H1 (cell line): Measurements from ENCODE around the gene LYPD6B. TPM values are rescaled to one million over a fixed set of nuclear protein-coding genes. Genes with fewer than 3 reads are reported as not detected.

Experiments used
- JUND ChIP-seq: IDR thresholded peaks from 2 replicates; pipeline ENCODE4 v1.6.1; 2011; ENCODE audit warnings: mild to moderate bottlenecking, improper control_type of control experiment, low read length
- KDM1A ChIP-seq: fragments of 200-600, 300-600 bp; sonication (generic); IDR thresholded peaks from 2 replicates; pipeline ENCODE4 v1.7.1; 2016; ENCODE audit warnings: mild to moderate bottlenecking, low read length, borderline replicate concordance
- RNF2 ChIP-seq: fragments of 200-900, 300-1000 bp; sonication (generic); IDR thresholded peaks from 2 replicates; pipeline ENCODE4 v1.7.1; 2016; ENCODE audit warnings: borderline replicate concordance, low read depth, mild to moderate bottlenecking, antibody characterized with exemption, low read length; ENCODE audit not compliant: poor library complexity, severe bottlenecking; ENCODE audit errors: missing control alignments
- RXRA ChIP-seq: IDR thresholded peaks from 2 replicates; pipeline ENCODE4 v1.6.1; 2011; ENCODE audit warnings: low read depth, mild to moderate bottlenecking, low read length, moderate library complexity; ENCODE audit not compliant: insufficient read depth
- SP1 ChIP-seq: IDR thresholded peaks from 2 replicates; pipeline ENCODE4 v1.6.1; 2011; ENCODE audit warnings: low read depth, low read length
- polyA plus RNA-seq, 7 experiments: library from polyadenylated mRNA; depleted of rRNA in 3 of 7; stranded (reverse) in 5 of 7; unstranded in 2 of 7; fragments of >200 nt in 5 of 7; fragments of 200-250 nt in 2 of 7; gene quantifications; 1 replicate in 5 of 7; 2 replicates in 1 of 7; 4 replicates in 1 of 7; pipeline versions ENCODE4 v1.2.1 to v1.2.3, GENCODE V29; 2011 to 2013; ENCODE audit warnings: missing spikeins in 2 of 7, mixed read lengths in 2 of 7
- total RNA-seq: library from RNA; stranded (reverse); fragmentation: NEBNext Ultra II Directional; extraction: Animal tissue kit (Norgen Biotek cat#: 25700); gene quantifications from 2 replicates; pipeline ENCODE4 v1.2.1, GENCODE V29; 2021
- TF ChIP-seq, protein P1 (sequence below): fragments of 300-600 bp; sonication (generic); IDR thresholded peaks from 2 replicates; pipeline ENCODE4 v1.7.1; 2012; ENCODE audit warnings: low read length, moderate library complexity, mild to moderate bottlenecking, inconsistent platforms; ENCODE audit not compliant: insufficient replicate concordance
- TF ChIP-seq, protein P2 (sequence below): IDR thresholded peaks from 2 replicates; pipeline ENCODE4 v1.6.1; 2011; ENCODE audit warnings: low read length, improper control_type of control experiment

LYPD6B gene
- total and polyA plus RNA-seq, 2 of the 8 experiments (the other 6 are each of a cell fraction or from before 2014, with no cell fraction given), result 2.2 to 3.5 TPM

DNA sequence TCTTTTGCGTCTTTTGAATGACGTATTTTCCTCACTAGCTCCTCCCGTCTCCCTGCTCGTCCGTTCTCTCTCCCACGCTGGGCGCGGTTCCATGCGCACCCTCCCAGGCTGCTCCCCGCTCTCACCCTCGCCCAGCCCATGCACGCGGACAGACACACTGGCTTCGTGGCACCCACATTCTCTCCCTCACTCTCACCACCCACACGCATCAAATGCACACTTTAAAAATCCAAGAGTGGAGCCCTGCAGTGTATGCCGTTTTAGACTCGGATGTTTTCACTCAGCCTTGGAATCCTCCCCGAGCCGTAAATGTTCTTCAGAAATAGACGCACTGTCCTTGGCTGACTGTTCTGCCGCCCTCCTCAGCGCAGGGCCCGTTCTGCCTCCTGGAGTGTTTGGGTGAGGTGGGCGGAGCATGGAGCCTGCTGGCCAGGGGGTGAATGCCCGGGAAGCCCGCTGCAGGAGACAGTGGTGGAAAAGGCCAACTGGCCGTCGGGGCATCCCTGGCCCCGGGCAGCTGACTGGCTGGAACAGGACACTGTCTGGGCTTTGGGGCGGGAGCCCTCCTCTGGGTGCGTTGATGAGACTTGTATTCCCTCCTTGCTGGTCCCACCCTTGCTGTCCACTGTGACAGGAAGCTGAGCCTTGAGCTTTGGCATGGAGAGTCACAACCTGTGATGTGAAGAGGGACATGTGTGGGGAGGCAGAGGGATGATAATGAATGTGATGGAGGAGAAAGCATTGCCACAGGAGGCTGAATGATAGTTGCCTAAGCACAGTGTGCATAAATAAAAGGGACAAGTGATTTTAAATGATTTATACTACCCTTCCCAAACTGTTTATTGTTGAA, 35.4 kb upstream of the LYPD6B start (continued):
- TF ChIP-seq, protein P1, sequence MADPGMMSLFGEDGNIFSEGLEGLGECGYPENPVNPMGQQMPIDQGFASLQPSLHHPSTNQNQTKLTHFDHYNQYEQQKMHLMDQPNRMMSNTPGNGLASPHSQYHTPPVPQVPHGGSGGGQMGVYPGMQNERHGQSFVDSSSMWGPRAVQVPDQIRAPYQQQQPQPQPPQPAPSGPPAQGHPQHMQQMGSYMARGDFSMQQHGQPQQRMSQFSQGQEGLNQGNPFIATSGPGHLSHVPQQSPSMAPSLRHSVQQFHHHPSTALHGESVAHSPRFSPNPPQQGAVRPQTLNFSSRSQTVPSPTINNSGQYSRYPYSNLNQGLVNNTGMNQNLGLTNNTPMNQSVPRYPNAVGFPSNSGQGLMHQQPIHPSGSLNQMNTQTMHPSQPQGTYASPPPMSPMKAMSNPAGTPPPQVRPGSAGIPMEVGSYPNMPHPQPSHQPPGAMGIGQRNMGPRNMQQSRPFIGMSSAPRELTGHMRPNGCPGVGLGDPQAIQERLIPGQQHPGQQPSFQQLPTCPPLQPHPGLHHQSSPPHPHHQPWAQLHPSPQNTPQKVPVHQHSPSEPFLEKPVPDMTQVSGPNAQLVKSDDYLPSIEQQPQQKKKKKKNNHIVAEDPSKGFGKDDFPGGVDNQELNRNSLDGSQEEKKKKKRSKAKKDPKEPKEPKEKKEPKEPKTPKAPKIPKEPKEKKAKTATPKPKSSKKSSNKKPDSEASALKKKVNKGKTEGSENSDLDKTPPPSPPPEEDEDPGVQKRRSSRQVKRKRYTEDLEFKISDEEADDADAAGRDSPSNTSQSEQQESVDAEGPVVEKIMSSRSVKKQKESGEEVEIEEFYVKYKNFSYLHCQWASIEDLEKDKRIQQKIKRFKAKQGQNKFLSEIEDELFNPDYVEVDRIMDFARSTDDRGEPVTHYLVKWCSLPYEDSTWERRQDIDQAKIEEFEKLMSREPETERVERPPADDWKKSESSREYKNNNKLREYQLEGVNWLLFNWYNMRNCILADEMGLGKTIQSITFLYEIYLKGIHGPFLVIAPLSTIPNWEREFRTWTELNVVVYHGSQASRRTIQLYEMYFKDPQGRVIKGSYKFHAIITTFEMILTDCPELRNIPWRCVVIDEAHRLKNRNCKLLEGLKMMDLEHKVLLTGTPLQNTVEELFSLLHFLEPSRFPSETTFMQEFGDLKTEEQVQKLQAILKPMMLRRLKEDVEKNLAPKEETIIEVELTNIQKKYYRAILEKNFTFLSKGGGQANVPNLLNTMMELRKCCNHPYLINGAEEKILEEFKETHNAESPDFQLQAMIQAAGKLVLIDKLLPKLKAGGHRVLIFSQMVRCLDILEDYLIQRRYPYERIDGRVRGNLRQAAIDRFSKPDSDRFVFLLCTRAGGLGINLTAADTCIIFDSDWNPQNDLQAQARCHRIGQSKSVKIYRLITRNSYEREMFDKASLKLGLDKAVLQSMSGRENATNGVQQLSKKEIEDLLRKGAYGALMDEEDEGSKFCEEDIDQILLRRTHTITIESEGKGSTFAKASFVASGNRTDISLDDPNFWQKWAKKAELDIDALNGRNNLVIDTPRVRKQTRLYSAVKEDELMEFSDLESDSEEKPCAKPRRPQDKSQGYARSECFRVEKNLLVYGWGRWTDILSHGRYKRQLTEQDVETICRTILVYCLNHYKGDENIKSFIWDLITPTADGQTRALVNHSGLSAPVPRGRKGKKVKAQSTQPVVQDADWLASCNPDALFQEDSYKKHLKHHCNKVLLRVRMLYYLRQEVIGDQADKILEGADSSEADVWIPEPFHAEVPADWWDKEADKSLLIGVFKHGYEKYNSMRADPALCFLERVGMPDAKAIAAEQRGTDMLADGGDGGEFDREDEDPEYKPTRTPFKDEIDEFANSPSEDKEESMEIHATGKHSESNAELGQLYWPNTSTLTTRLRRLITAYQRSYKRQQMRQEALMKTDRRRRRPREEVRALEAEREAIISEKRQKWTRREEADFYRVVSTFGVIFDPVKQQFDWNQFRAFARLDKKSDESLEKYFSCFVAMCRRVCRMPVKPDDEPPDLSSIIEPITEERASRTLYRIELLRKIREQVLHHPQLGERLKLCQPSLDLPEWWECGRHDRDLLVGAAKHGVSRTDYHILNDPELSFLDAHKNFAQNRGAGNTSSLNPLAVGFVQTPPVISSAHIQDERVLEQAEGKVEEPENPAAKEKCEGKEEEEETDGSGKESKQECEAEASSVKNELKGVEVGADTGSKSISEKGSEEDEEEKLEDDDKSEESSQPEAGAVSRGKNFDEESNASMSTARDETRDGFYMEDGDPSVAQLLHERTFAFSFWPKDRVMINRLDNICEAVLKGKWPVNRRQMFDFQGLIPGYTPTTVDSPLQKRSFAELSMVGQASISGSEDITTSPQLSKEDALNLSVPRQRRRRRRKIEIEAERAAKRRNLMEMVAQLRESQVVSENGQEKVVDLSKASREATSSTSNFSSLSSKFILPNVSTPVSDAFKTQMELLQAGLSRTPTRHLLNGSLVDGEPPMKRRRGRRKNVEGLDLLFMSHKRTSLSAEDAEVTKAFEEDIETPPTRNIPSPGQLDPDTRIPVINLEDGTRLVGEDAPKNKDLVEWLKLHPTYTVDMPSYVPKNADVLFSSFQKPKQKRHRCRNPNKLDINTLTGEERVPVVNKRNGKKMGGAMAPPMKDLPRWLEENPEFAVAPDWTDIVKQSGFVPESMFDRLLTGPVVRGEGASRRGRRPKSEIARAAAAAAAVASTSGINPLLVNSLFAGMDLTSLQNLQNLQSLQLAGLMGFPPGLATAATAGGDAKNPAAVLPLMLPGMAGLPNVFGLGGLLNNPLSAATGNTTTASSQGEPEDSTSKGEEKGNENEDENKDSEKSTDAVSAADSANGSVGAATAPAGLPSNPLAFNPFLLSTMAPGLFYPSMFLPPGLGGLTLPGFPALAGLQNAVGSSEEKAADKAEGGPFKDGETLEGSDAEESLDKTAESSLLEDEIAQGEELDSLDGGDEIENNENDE, result no peak
- TF ChIP-seq KDM1A (no peak), JUND (no peak), SP1 (no peak), RXRA (no peak), RNF2 (no peak)
- TF ChIP-seq, protein P2, sequence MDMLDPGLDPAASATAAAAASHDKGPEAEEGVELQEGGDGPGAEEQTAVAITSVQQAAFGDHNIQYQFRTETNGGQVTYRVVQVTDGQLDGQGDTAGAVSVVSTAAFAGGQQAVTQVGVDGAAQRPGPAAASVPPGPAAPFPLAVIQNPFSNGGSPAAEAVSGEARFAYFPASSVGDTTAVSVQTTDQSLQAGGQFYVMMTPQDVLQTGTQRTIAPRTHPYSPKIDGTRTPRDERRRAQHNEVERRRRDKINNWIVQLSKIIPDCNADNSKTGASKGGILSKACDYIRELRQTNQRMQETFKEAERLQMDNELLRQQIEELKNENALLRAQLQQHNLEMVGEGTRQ, result no peak
